Gastrocnemius medialis (tissue), 4 donors: Measurements from ENCODE around the gene CRYBG3. TPM values are rescaled to one million over a fixed set of nuclear protein-coding genes. Genes with fewer than 3 reads are reported as not detected.

Source experiments
- ATAC-seq, 2 donors: fragments of 150-250 bp; one replicate each; pipeline ENCODE4 v1.9.1; 2016
- DNase-seq, 2 donors: peaks; one replicate each; pipeline ENCODE4 v3.0.0-alpha.2; 2019
- H3K27ac ChIP-seq, 4 donors: fragments of 200-600 bp; sonication (generic); 1 replicate in 1 of 4; 2 replicates in 3 of 4; pipeline ENCODE4 v1.5.1; 2016 to 2018; ENCODE audit warnings: mild to moderate bottlenecking in 2 of 4, moderate library complexity in 1 of 4
- H3K27me3 ChIP-seq, 3 donors: fragments of 200-600 bp; sonication (generic) in 2 of 3; 1 replicate in 1 of 3; 2 replicates in 2 of 3; pipeline versions ENCODE4 v1.5.1 to v1.6.0; 2016 to 2019; ENCODE audit warnings: mild to moderate bottlenecking in 1 of 3, moderate library complexity in 1 of 3
- H3K36me3 ChIP-seq, 2 donors: fragments of 200-600 bp; sonication (generic) in 1 of 2; one replicate each; pipeline ENCODE4 v1.5.1; 2017 to 2018
- H3K4me1 ChIP-seq, 2 donors: fragments of 200-600 bp; sonication (generic) in 1 of 2; one replicate each; pipeline ENCODE4 v1.5.1; 2016 to 2017; ENCODE audit warnings: mild to moderate bottlenecking in 2 of 2
- H3K4me3 ChIP-seq, 4 donors: fragments of 200-600 bp; sonication (generic) in 3 of 4; 1 replicate in 1 of 4; 2 replicates in 3 of 4; pipeline ENCODE4 v1.5.1; 2016 to 2019; ENCODE audit warnings: mild to moderate bottlenecking in 2 of 4
- H3K9me3 ChIP-seq, 3 donors: fragments of 200-600 bp; sonication (generic) in 2 of 3; 1 replicate in 1 of 3; 2 replicates in 2 of 3; pipeline ENCODE4 v1.5.1; 2016 to 2019
- CTCF ChIP-seq, 5 experiments: fragments of 450-650 bp in 3 of 5; fragments of 200-600 bp in 2 of 5; sonication (generic) in 2 of 5; IDR thresholded peaks in 4 of 5; conservative IDR thresholded peaks in 1 of 5; 1 replicate in 4 of 5; 2 replicates in 1 of 5; pipeline ENCODE4 v1.5.1; 2016 to 2019; ENCODE audit warnings: antibody characterized with exemption in 5 of 5, mild to moderate bottlenecking in 3 of 5, moderate library complexity in 3 of 5
- POLR2A ChIP-seq, 2 donors: fragments of 450-650 bp; IDR thresholded peaks; one replicate each; pipeline ENCODE4 v1.6.1; 2017; ENCODE audit warnings: antibody characterized with exemption in 2 of 2, mild to moderate bottlenecking in 2 of 2, moderate library complexity in 2 of 2
- in situ Hi-C, 4 donors: fragments of 200-750 bp; cut with MboI; loops; one replicate each; pipeline versions ENCODE4 v1.15.0 to v1.8.0; 2017; ENCODE audit warnings: low sequenced_read_pairs in 4 of 4
- intact Hi-C: fragments of 100-400 bp; cut with DNase I; formaldehyde crosslinking; loops from one replicate; pipeline ENCODE4 v1.15.1; 2023; ENCODE audit warnings: low total_unique reads
- total RNA-seq, 4 donors: library from RNA; depleted of rRNA; stranded (reverse); fragments of >200 nt; gene quantifications; one replicate each; pipeline versions ENCODE4 v1.1.0 to v1.2.3, GENCODE V29; 2016

CRYBG3 gene
- total RNA-seq, 4 donors from 2014 or later = 23.0 to 47.3 (median 24.8) TPM

- in situ Hi-C loops (no loop called here), intact Hi-C loops (no loop called here)
- H3K27me3 ChIP-seq = no peaks in the 10 kb centered on the region
- H3K4me1 ChIP-seq = peaks cover 0 to 3% of the 10 kb centered on the region in 2 donors
- ATAC-seq (no peak), DNase-seq (no peak)
- H3K36me3 ChIP-seq = no peaks in the 10 kb centered on the region
- TF ChIP-seq CTCF (IDR thresholded peaks at IDR 0.05 in 4 of 5, conservative IDR thresholded peaks at IDR 0.05 in 1 of 5) (no peak), POLR2A (IDR thresholded peaks at IDR 0.05) (no peak)
- no peak overlapping the region for H3K27ac ChIP-seq
- H3K9me3 ChIP-seq = no peaks in the 10 kb centered on the region
- H3K4me3 ChIP-seq = no peak overlapping the region
Measured at GRCh38 chr3:97795951-97796350, 25.9 kb upstream of the CRYBG3 start.

DNA sequence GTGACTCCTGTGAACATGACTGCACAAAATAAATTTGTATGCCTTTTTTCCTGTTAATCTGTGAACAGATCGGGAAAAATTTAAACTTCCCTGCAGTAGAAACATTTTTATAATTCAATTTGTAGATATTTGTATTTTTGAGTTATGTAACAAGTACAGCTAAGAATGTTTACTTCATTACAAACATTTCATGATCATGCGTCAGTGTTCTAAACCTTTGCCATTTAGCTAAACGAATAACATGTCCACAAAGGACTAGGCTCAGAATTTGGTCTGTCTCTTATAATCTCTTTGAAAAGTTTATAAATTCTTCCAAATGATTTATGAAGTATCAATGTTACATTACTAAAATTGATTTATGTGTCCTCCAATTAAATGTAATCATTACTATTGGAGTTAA, 17.3 kb upstream of the CRYBG3 start:
- no peak for TF ChIP-seq POLR2A (IDR thresholded peaks at IDR 0.05)
- DNase-seq (no peak), ATAC-seq (no peak)
- H3K4me3 ChIP-seq = no peak overlapping the region
- no peaks in the 10 kb centered on the region for H3K27me3 ChIP-seq
- intact Hi-C loops (no loop called here), in situ Hi-C loops (no loop called here)
- no peaks in the 10 kb centered on the region for H3K36me3 ChIP-seq
- no peak overlapping the region for H3K27ac ChIP-seq
- no peaks in the 10 kb centered on the region for H3K4me1 ChIP-seq
- no peaks in the 10 kb centered on the region for H3K9me3 ChIP-seq

DNA sequence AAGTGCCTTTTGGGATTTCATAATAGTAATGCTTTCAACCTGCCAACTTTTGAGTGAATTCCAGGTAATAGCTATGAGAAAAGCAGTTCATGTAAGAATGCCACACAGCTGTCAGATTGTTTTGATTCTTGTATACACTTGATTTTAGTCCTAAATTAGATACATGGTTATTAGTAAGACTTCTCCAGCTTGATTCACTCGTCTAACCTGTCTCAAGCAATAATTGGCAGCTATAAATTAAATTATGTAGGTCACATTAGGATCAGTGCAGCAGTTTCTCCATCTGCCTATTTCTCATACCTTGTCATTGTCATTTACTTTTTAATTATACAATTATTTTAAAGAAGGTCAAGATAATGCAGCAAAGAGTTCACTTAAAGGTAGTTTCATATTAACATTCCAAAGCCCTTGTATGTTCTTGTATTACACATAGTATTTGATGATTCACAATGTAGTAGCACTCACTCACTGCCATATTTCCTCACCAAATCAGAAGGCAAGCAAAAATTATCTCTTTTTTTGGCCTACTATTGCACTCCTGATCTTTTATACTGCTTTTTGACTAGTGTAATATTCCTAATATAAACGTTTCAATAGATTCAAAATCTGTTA, 10.9 kb upstream of the CRYBG3 start:
- no peak overlapping the region for H3K27ac ChIP-seq
- in situ Hi-C loops (no loop called here), intact Hi-C loops (no loop called here)
- DNase-seq = no peak
- H3K4me1 ChIP-seq = no peaks in the 10 kb centered on the region
- H3K4me3 ChIP-seq = no peak overlapping the region
- ATAC-seq = no peak
- H3K36me3 ChIP-seq = no peaks in the 10 kb centered on the region
- H3K27me3 ChIP-seq = no peaks in the 10 kb centered on the region
- H3K9me3 ChIP-seq = no peaks in the 10 kb centered on the region
- TF ChIP-seq CTCF (IDR thresholded peaks at IDR 0.05 in 4 of 5, conservative IDR thresholded peaks at IDR 0.05 in 1 of 5) = no peak
- no peak for TF ChIP-seq POLR2A (IDR thresholded peaks at IDR 0.05)

DNA sequence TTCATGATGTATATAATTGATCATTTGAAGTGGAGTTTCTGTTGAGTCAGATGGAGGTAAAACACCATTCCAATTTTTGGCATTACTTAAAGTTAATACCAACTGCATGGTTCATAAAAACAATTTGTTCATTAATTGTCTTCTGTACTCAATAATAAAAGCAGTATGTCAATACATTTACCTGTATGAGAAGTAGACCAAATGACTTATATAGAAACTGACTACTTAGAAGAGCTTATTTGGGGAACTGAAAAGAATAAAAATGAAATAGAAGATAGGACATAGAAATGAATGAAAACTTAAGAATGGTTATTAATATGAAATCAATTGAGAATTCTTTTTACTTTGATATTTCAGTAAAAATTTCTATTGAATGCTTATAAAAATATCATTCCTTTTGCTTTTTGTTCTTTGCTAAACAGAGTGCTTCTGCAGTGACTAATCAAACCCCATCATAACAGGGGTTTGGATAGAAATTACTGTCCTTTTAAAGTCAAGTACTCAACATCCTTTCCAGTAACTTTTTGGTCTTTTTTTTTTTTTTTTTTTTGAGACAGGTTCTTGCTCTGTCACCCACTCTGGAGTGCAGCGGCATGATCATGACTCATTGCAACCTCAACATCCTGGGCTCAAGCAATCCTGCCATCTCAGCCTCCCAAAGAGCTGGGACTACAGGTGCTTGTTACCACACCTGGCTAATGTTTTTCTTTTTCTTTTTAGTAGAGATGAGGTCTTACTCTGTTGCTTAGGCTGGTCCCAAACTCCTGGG, 6.5 kb upstream of the CRYBG3 start:
- H3K36me3 ChIP-seq = no peaks in the 10 kb centered on the region
- no peaks in the 10 kb centered on the region for H3K27me3 ChIP-seq
- no peak for TF ChIP-seq CTCF (IDR thresholded peaks at IDR 0.05 in 4 of 5, conservative IDR thresholded peaks at IDR 0.05 in 1 of 5)
- no peak for TF ChIP-seq POLR2A (IDR thresholded peaks at IDR 0.05)
- in situ Hi-C loops = no loop called here
- no peak overlapping the region for H3K4me3 ChIP-seq
- no peak overlapping the region for H3K27ac ChIP-seq
- intact Hi-C loops = no loop called here
- no peak for DNase-seq
- no peaks in the 10 kb centered on the region for H3K4me1 ChIP-seq
- H3K9me3 ChIP-seq = no peaks in the 10 kb centered on the region
- no peak for ATAC-seq

GRCh38 chr3:97816811-97817210, 5.0 kb upstream of the CRYBG3 start:
- Histone ChIP-seq H3K27ac (no peak overlapping the region), H3K9me3 (no peaks in the 10 kb centered on the region), H3K4me3 (no peak overlapping the region), H3K36me3 (no peaks in the 10 kb centered on the region), H3K4me1 (no peaks in the 10 kb centered on the region), H3K27me3 (no peaks in the 10 kb centered on the region)
- ATAC-seq (no peak), DNase-seq (no peak)
- TF ChIP-seq CTCF (IDR thresholded peaks at IDR 0.05 in 4 of 5, conservative IDR thresholded peaks at IDR 0.05 in 1 of 5) (no peak), POLR2A (IDR thresholded peaks at IDR 0.05) (no peak)
- intact Hi-C loops (no loop called here), in situ Hi-C loops (no loop called here)
